Measurements from ENCODE around the gene ALDH16A1.

The ALDH16A1 gene

DNA sequence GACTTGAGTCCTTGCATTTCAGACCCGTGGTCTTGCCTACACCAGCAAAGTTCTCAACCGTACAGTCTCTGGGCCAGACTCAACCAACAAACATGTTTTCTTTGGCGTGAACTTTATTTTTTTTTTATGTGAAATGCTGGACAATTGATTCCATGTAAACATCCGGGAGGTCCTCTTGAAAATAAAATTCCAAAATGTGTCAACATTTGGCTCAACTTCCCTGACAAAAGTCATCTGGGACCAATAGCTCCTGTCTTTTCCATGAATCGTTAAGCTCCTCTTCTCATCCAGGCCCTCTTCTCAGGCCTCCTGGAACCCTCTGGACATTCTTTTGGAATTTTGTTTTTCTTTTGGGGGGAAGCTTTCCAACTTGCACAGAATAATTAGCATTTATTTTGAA, 2.7 kb downstream of the ALDH16A1 start:
- Histone ChIP-seq H3K27ac (replicated peaks) (no peak overlapping the region), H3K27me3 (ENCODE audit: insufficient read depth, poor library complexity, severe bottlenecking) (no peaks in the 10 kb centered on the region), H3K4me3 (replicated peaks; ENCODE audit: insufficient read depth, low read length) (no peak overlapping the region)
- TF ChIP-seq, protein P1, sequence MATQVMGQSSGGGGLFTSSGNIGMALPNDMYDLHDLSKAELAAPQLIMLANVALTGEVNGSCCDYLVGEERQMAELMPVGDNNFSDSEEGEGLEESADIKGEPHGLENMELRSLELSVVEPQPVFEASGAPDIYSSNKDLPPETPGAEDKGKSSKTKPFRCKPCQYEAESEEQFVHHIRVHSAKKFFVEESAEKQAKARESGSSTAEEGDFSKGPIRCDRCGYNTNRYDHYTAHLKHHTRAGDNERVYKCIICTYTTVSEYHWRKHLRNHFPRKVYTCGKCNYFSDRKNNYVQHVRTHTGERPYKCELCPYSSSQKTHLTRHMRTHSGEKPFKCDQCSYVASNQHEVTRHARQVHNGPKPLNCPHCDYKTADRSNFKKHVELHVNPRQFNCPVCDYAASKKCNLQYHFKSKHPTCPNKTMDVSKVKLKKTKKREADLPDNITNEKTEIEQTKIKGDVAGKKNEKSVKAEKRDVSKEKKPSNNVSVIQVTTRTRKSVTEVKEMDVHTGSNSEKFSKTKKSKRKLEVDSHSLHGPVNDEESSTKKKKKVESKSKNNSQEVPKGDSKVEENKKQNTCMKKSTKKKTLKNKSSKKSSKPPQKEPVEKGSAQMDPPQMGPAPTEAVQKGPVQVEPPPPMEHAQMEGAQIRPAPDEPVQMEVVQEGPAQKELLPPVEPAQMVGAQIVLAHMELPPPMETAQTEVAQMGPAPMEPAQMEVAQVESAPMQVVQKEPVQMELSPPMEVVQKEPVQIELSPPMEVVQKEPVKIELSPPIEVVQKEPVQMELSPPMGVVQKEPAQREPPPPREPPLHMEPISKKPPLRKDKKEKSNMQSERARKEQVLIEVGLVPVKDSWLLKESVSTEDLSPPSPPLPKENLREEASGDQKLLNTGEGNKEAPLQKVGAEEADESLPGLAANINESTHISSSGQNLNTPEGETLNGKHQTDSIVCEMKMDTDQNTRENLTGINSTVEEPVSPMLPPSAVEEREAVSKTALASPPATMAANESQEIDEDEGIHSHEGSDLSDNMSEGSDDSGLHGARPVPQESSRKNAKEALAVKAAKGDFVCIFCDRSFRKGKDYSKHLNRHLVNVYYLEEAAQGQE (IDR thresholded peaks at IDR 0.05; ENCODE audit: insufficient replicate concordance, low read depth) = no peak
- TF ChIP-seq, protein P2, sequence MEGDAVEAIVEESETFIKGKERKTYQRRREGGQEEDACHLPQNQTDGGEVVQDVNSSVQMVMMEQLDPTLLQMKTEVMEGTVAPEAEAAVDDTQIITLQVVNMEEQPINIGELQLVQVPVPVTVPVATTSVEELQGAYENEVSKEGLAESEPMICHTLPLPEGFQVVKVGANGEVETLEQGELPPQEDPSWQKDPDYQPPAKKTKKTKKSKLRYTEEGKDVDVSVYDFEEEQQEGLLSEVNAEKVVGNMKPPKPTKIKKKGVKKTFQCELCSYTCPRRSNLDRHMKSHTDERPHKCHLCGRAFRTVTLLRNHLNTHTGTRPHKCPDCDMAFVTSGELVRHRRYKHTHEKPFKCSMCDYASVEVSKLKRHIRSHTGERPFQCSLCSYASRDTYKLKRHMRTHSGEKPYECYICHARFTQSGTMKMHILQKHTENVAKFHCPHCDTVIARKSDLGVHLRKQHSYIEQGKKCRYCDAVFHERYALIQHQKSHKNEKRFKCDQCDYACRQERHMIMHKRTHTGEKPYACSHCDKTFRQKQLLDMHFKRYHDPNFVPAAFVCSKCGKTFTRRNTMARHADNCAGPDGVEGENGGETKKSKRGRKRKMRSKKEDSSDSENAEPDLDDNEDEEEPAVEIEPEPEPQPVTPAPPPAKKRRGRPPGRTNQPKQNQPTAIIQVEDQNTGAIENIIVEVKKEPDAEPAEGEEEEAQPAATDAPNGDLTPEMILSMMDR (IDR thresholded peaks at IDR 0.05; ENCODE audit: insufficient read depth, low read length) = no peak
- TF ChIP-seq POLR2AphosphoS5 (IDR thresholded peaks at IDR 0.05; ENCODE audit: low read depth) (no peak), SPI1 (IDR thresholded peaks at IDR 0.05; ENCODE audit: borderline replicate concordance, low read depth) (no peak), GABPA (IDR thresholded peaks at IDR 0.05; ENCODE audit: low read depth) (no peak)
- no peak for DNase-seq (ENCODE audit: low read depth in 1 of 2, low spot score in 1 of 2)

DNA sequence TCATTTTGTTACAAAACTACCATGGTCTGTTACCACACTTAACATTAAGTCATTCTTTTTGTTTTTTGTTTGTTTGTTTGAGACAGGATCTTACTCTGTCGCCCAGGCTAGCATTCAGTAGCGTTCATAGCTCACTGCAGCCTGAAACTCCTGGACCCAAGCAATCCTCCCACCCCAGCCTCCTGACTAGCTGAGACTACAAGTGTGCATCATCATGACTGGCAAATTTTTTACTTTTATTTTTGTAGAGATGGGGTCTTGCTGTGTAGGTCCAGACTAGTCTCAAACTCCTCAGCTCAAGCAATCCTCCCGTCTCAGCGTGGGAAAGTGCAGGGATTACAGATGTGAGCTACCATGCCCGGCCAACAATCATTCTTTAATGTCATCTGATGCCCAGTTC, 3.3 kb downstream of the ALDH16A1 start:
- Histone ChIP-seq H3K27me3 (ENCODE audit: insufficient read depth, poor library complexity, severe bottlenecking) (no peaks in the 10 kb centered on the region), H3K27ac (replicated peaks) (no peak overlapping the region), H3K4me3 (replicated peaks; ENCODE audit: insufficient read depth, low read length) (no peak overlapping the region)
- DNase-seq (ENCODE audit: low read depth in 1 of 2, low spot score in 1 of 2) = no peak
- TF ChIP-seq, protein P2 (IDR thresholded peaks at IDR 0.05; ENCODE audit: insufficient read depth, low read length) = no peak
- TF ChIP-seq GABPA (IDR thresholded peaks at IDR 0.05; ENCODE audit: low read depth) (no peak), SPI1 (IDR thresholded peaks at IDR 0.05; ENCODE audit: borderline replicate concordance, low read depth) (no peak), POLR2AphosphoS5 (IDR thresholded peaks at IDR 0.05; ENCODE audit: low read depth) (no peak)
- TF ChIP-seq, protein P1 (IDR thresholded peaks at IDR 0.05; ENCODE audit: insufficient replicate concordance, low read depth) = no peak

DNA sequence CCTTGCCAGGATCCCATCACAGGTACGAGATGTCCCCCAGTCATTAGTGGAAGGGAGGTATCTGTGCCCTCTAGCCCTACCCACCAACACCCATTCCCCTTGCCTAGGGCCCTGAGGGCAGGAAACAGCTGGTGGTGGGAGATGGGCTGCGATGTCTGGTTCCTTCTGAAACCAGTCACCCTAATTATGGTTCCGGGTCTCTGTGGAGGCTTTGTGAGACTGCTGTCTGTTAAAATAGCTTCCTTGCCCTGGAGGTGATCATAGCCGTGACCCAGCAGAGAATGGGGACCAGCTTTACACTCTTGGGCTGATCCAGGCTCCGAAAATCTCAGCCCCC, 5.5 kb downstream of the ALDH16A1 start:
- H3K27ac ChIP-seq (replicated peaks) = no peak overlapping the region
- TF ChIP-seq GABPA (IDR thresholded peaks at IDR 0.05; ENCODE audit: low read depth) = no peak
- no peak for TF ChIP-seq POLR2AphosphoS5 (IDR thresholded peaks at IDR 0.05; ENCODE audit: low read depth)
- TF ChIP-seq, protein P2 (IDR thresholded peaks at IDR 0.05; ENCODE audit: insufficient read depth, low read length) = no peak
- TF ChIP-seq SPI1 (IDR thresholded peaks at IDR 0.05; ENCODE audit: borderline replicate concordance, low read depth) = no peak
- TF ChIP-seq, protein P1 (IDR thresholded peaks at IDR 0.05; ENCODE audit: insufficient replicate concordance, low read depth) = no peak
- H3K27me3 ChIP-seq (ENCODE audit: insufficient read depth, poor library complexity, severe bottlenecking) = no peaks in the 10 kb centered on the region
- no peak for DNase-seq (ENCODE audit: low read depth in 1 of 2, low spot score in 1 of 2)
- no peak overlapping the region for H3K4me3 ChIP-seq (replicated peaks; ENCODE audit: insufficient read depth, low read length)

All from HL-60 (cell line).